NCI-H510A (cell line): ENCODE data around the gene BRAP.
"Not testable (repeated sequence)": the region's sequence is repeated elsewhere in the genome, so short reads cannot be mapped to it uniquely, and the experiment has no call there.

Source experiments
- DNase-seq: peaks from one replicate; lab custom pipeline; 2025; lab: John Stamatoyannopoulos, UW

The BRAP gene, protein sequence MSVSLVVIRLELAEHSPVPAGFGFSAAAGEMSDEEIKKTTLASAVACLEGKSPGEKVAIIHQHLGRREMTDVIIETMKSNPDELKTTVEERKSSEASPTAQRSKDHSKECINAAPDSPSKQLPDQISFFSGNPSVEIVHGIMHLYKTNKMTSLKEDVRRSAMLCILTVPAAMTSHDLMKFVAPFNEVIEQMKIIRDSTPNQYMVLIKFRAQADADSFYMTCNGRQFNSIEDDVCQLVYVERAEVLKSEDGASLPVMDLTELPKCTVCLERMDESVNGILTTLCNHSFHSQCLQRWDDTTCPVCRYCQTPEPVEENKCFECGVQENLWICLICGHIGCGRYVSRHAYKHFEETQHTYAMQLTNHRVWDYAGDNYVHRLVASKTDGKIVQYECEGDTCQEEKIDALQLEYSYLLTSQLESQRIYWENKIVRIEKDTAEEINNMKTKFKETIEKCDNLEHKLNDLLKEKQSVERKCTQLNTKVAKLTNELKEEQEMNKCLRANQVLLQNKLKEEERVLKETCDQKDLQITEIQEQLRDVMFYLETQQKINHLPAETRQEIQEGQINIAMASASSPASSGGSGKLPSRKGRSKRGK

DNA sequence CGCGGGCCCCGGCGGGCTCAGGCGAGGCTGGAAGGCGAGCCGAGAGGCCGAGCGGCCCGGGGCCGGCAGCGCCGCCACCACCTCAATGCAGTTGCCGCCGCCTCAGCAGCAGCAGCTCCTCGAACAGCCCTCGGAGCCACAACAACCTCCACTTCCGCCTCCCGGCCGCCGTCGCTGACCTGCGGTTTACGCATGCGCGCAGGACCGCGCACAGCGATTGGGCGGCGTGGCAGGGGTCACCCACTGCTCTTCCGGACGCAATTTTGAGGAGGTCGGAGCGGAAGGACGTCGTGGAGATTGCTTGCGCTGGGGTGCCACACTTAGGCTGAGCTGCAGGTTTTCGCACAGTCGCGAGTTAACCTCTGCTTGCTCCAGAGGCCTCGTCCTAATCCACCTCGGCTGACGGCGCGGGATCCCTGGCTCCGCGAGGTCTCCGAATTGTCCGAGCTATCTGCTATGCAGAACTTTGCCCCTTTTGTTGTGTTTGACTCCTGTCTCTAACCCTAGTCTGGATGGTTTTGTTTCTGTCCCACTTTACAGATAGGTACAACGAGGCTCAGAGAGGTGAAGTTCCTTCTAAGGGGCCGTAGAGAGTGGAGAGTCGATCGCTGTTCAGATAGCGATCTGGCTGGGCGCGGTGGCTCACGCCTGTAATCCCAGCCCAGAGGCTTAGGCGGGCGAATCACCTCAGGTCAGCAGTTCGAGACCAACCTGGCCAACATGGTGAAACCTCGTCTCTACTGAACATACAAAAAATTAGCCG is at the start of gene BRAP, which contains the start of gene ACAD10:
Gene BRAP (minus strand): TSS at position 146 of the 763 bp plus-strand sequence. CDS start 164 bp downstream, outside the sequence.
Gene ACAD10 (plus strand): TSS at position 243 of the 763 bp plus-strand sequence. CDS start 6,657 bp downstream, outside the sequence.
- DNase-seq: peak; percentile 85

DNA sequence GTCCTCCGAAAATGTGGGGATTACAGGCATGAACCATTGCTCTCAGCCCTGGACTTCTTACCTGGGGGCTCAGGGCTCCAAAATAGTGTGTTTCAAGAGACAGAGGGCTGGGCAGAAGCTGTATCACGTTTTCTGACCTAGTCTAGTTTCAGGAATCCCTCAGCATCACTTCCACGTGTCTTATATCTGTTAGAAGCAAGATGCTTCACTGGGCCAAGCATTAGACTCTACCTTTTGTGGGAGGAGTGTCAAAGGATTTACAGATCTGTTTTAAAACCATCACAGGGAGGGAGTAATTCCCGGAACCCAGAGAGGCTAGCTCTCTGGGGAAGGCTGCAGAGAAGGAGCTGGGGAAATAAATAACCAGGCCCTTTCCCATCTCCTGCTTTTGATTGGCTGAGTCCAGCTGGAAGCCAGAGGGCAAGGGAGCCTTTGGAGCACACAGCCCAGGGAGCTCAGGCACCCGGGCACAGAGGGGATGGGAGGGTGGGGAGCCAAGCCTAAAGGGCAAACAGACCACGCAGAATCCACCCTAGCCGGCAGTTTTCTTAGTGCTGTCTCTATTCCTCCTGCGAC is 47.7 kb upstream of the BRAP start:
- DNase-seq: no peak

DNA sequence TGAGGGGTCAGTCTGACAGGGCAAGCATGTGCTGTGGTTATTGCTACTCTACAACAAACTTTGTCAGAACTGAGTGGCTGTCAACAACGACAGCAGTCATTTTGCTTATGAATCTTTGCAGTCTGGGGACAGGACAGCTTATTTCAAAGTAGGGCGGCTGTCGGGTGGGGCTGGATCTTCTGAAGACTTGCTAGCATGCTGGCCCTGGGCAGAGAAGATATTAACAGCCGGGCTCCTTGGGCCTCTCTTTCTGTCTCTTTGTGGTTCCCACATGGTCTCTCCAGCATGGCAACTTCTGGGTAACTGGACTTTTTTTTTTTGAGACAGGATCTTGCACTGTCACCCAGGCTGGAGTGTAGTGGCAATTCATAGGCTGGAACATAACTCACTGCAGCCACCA is 47.0 kb upstream of the BRAP start:
- no peak for DNase-seq

DNA sequence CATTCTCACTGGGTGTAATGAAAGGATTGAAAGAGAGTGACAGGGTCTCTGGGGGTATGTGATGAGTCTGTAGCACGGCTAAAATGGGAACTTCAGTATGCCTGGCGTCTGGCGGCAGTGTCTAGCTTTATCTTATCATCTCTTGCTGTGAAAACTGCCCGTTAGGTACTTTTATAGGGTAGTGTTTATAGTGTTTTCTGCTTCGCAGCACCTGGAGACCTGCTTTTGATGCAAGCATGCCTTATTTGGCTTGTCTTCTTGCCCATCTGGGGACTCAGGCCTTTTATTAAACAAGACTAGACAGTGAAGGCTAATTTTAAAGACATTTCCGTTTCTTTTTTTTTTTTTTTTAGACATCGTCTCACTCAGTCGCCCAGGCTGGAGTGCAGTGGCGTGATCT is 44.7 kb upstream of the BRAP start:
- no peak for DNase-seq

DNA sequence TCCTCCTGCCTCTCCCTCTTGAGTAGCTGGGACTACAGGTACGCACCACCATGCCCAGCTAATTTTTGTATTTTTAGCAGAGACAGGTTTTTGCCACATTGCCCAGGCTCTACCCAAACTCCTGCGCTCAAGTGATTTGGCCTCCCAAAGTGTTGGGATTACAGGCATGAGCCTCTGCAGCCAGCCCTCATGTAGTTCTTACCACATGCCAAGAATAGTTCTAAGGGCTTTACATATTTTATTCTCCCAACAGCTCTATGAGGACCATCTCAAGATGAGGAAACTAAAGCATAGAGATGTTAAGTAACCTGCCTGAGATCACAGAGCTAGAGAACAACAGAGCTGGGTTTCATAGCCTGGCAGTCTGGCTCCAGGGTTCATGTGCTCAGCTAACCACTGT is 43.0 kb upstream of the BRAP start:
- no peak for DNase-seq

GRCh38 chr12:111723646-111724360 is 38.0 kb upstream of the BRAP start:
- not testable (repeated sequence) for DNase-seq

DNA sequence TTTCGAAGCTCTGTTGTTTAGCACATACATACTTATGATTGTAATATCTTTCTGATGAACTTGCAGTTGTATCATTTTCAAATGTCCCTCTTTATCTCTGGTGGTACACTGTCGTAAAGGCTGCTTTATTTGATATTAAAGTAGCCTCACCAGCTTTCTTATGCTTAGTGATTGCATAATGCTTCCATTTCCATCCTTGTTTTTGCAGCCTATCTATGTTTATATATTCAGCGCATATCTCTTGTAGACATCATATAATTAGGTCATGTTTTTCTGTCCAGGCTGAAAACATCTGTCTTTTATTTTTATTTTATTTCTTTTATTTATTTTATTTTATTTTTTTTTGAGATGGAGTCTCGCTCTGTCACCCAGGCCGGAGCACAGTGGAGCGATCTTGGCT is 34.7 kb upstream of the BRAP start:
- DNase-seq: no peak

DNA sequence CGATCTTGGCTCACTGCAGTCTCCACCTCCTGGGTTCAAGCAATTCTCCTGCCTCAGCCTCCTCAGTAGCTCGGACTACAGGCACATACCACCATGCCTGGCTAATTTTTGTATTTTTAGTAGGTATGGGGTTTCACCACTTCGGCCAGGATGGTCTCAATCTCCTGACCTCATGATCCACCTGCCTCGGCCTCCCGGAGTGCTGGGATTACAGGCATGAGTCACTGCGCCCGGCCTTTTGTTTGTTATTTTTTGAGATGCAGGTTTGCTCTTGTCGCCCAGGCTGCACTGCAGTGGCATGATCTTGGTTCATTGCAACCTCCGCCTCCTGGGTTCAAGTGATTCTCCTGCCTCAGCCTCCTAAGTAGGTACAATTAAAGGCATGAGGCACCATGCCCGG is 33.6 kb upstream of the BRAP start:
- DNase-seq: not testable (repeated sequence)

- DNase-seq: no peak
These were observed 29.5 kb upstream of the BRAP start for GRCh38 chr12:111715279-111715678.

GRCh38 chr12:111706145-111706544 is 20.4 kb upstream of the BRAP start:
- DNase-seq: no peak

DNA sequence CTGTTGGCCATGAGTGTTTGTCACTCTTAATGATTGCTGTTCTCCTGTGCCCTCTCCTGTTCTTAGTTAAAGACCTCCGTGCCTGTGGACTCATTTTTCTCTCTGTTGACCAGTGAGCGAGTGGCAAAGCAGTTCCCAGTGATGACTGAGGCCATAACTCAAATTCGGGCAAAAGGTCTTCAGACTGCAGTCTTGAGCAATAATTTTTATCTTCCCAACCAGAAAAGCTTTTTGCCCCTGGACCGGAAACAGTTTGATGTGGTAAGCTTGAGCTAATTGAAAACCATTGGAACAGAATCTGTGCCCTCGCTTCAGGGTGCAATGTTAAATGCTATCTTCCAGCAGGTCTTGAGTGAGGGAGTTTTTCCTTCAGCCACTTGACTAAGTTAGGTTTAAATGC is 19.9 kb upstream of the BRAP start:
- DNase-seq: no peak

GRCh38 chr12:111699962-111700361 is 14.2 kb upstream of the BRAP start:
- DNase-seq: no peak

GRCh38 chr12:111693818-111694217 is 8.1 kb upstream of the BRAP start:
- DNase-seq: no peak

DNA sequence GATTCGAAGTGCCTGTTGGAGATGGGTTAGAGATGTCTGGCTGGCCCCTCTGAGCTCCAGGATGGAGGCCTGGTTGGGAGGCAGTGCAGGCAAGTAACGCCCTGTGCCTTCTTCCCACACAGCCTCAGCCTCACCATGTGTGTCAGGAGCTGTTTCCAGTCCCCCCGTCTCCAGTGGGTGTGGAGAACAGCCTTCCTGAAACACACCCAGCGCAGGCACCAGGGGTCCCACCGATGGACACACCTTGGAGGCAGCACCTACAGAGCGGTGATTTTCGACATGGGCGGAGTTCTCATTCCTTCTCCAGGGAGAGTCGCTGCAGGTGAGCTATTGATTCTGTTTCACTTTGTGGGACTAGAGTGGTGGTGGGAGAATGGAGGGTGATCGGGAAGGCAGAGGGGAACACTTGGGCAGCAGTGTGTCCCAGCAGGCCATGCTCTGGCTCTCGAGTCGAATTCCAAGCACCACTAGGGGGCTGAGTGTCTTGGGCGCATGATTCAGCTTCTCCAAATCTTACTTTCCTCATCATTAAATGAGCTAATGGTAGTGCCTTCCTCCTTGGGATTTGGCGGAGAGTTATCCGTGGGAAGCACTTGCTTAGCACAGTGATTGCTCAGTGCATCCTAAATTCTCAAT is 6.9 kb upstream of the BRAP start:
- DNase-seq: no peak

DNA sequence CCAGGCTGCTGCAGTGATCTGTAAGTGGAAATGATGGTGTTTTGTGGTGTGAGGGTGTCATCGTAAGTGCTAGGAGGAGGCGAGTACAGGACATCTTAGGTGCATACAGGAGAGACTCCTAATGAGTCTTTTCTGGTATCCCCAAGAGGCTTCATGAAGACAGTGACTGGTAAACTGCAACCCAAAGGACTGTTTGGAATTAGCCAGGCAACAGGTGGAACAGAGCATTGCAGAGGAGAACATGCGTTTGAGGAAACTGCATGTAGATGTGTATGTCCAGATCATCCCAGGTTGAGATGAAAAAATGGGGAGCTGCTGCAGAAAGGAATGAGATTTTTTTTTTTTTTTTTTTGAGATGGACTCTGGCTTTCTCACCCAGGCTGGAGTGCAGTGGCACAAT is 5.5 kb upstream of the BRAP start:
- no peak for DNase-seq

DNA sequence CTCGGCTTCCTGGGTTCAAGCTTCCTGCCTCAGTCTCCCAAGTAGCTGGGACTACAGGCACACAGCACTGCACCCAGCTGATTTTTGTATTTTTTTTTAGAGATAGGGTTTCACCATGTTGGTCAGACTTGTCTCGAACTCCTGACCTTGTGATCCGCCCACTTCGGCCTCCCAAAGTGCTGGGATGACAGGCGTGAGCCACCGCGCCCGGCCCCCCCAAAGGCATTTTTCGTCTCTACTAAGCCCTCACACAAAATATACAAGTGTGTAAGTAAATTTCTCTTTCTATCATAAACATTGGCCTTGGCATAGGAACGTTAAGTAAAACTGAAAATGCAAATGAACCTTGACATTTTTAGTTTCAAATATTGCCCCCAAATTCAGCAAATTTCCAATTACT is 2.2 kb upstream of the BRAP start:
- DNase-seq: no peak

- DNase-seq: no peak
These were observed 1.5 kb upstream of the BRAP start for GRCh38 chr12:111687255-111687654.

DNA sequence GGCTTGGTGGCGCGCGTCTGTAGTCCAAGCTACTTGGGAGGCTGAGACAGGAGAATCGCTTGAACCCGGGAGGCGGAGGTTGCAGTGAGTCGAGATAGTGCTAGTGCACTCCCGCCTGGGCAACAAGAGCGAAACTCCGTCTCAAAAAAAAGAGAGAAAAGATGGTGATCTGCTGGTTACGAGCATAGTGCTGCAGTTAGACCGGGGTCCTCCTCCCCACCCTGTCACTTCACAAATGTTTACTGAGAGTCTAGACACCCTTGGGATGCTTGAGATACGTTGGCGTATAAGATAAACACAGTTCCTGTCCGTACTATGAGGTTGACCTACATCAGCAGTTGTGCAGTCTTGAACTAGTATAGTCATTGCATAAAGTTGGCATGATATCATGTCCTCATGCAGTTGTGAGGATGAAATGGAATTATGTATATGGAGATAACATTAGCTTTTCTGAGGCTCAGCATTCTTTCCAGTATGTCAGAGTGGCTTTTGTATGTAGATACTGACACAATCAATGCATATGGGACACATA is 884 bp upstream of the BRAP start:
- no peak for DNase-seq

- DNase-seq: no peak
These were observed 390 bp downstream of the BRAP start for GRCh38 chr12:111685322-111685810.

GRCh38 chr12:111684485-111685198 is 1.1 kb downstream of the BRAP start:
- not testable (repeated sequence) for DNase-seq
